Mesenchymal stem cell (in vitro differentiated cells and primary cell): ENCODE data around the gene BCL2A1.
"Not testable (repeated sequence)": the region's sequence is repeated elsewhere in the genome, so short reads cannot be mapped to it uniquely, and the experiment has no call there.

ENCODE experiments used
- DNase-seq: peaks from one replicate; pipeline ENCODE4 v3.0.0-alpha.2; 2013
- H2AFZ ChIP-seq: one replicate; pipeline ENCODE4 v1.6.1; 2013; ENCODE audit warnings: low read depth, mild to moderate bottlenecking, control low read depth, inconsistent platforms, low read length, moderate library complexity
- H2AK5ac ChIP-seq: 2 replicates; pipeline ENCODE4 v1.6.1; 2013; ENCODE audit warnings: low read length, moderate library complexity, mild to moderate bottlenecking, inconsistent platforms; ENCODE audit not compliant: severe bottlenecking
- H2BK120ac ChIP-seq: one replicate; pipeline ENCODE4 v1.6.1; 2013; ENCODE audit warnings: low read depth, mild to moderate bottlenecking, inconsistent platforms, low read length, moderate library complexity
- H2BK12ac ChIP-seq, 2 experiments: one replicate each; pipeline ENCODE4 v1.6.1; 2013; ENCODE audit warnings: inconsistent platforms in 2 of 2, low read length in 2 of 2, mild to moderate bottlenecking in 2 of 2, moderate library complexity in 2 of 2, control low read depth in 1 of 2
- H2BK15ac ChIP-seq: one replicate; pipeline ENCODE4 v1.6.1; 2013; ENCODE audit warnings: mild to moderate bottlenecking, low read depth, inconsistent platforms; ENCODE audit not compliant: poor library complexity, severe bottlenecking
- H2BK5ac ChIP-seq: 2 replicates; pipeline ENCODE4 v1.6.1; 2013; ENCODE audit warnings: low read depth, mild to moderate bottlenecking, low read length, control low read depth, inconsistent platforms; ENCODE audit not compliant: poor library complexity, severe bottlenecking
- H3K14ac ChIP-seq, 2 experiments: one replicate each; pipeline ENCODE4 v1.6.1; 2013; ENCODE audit warnings: inconsistent platforms in 2 of 2, low read length in 2 of 2, control low read depth in 1 of 2, mild to moderate bottlenecking in 1 of 2, moderate library complexity in 1 of 2
- H3K18ac ChIP-seq, 2 experiments: one replicate each; pipeline ENCODE4 v1.6.1; 2013; ENCODE audit warnings: inconsistent platforms in 2 of 2, low read length in 2 of 2, control low read depth in 1 of 2, low read depth in 1 of 2, mild to moderate bottlenecking in 1 of 2
- H3K23ac ChIP-seq, 2 experiments: one replicate each; pipeline ENCODE4 v1.6.1; 2013; ENCODE audit warnings: inconsistent platforms in 2 of 2, low read length in 2 of 2, mild to moderate bottlenecking in 2 of 2, moderate library complexity in 2 of 2, control low read depth in 1 of 2
- H3K27ac ChIP-seq: 2 replicates; pipeline ENCODE4 v1.5.1; 2013; ENCODE audit warnings: mild to moderate bottlenecking, moderate library complexity, low read length, control low read depth, inconsistent platforms; ENCODE audit not compliant: poor library complexity, severe bottlenecking
- H3K27me3 ChIP-seq, 2 experiments: 2 replicates each; pipeline versions ENCODE4 v1.6.1 to v1.7.0; 2013; ENCODE audit warnings: low read length in 2 of 2, mild to moderate bottlenecking in 2 of 2, moderate library complexity in 2 of 2, control low read depth in 1 of 2, inconsistent platforms in 1 of 2; ENCODE audit not compliant: control insufficient read depth in 1 of 2, insufficient read depth in 1 of 2
- H3K36me3 ChIP-seq, 2 experiments: 2 replicates each; pipeline versions ENCODE4 v1.6.1 to v1.7.0; 2013; ENCODE audit warnings: low read length in 2 of 2, control low read depth in 1 of 2, inconsistent platforms in 1 of 2, low read depth in 1 of 2, mild to moderate bottlenecking in 1 of 2; ENCODE audit not compliant: insufficient read depth in 2 of 2, control insufficient read depth in 1 of 2
- H3K4ac ChIP-seq, 2 experiments: one replicate each; pipeline ENCODE4 v1.6.1; 2013; ENCODE audit warnings: inconsistent platforms in 2 of 2, low read length in 2 of 2, mild to moderate bottlenecking in 2 of 2, moderate library complexity in 2 of 2, control low read depth in 1 of 2, low read depth in 1 of 2
- H3K4me1 ChIP-seq: 2 replicates; pipeline ENCODE4 v1.6.1; 2013; ENCODE audit warnings: low read depth, low read length, control low read depth; ENCODE audit not compliant: control insufficient read depth, insufficient read depth
- H3K4me2 ChIP-seq: 2 replicates; pipeline ENCODE4 v1.6.1; 2013; ENCODE audit warnings: low read length, mild to moderate bottlenecking, inconsistent platforms; ENCODE audit not compliant: poor library complexity, severe bottlenecking
- H3K4me3 ChIP-seq, 2 experiments: 2 replicates each; pipeline versions ENCODE4 v1.5.1 to v1.7.0; 2013; ENCODE audit warnings: low read length in 2 of 2, mild to moderate bottlenecking in 2 of 2, control low read depth in 1 of 2, low read depth in 1 of 2; ENCODE audit not compliant: insufficient read depth in 1 of 2
- H3K79me1 ChIP-seq: replicated peaks from 2 replicates; pipeline ENCODE4 v1.6.1; 2013; ENCODE audit warnings: mild to moderate bottlenecking, control low read depth, low read length, inconsistent platforms; ENCODE audit not compliant: poor library complexity, severe bottlenecking
- H3K9ac ChIP-seq: 2 replicates; pipeline ENCODE4 v1.7.0; 2013; ENCODE audit warnings: mild to moderate bottlenecking, low read length, moderate library complexity
- H3K9me3 ChIP-seq: 2 replicates; pipeline ENCODE4 v1.7.0; 2013; ENCODE audit warnings: mild to moderate bottlenecking, low read length; ENCODE audit not compliant: control insufficient read depth
- H4K8ac ChIP-seq: one replicate; pipeline ENCODE4 v1.6.1; 2013; ENCODE audit warnings: inconsistent platforms, mild to moderate bottlenecking, low read length, moderate library complexity
- H4K91ac ChIP-seq: one replicate; pipeline ENCODE4 v1.6.1; 2013; ENCODE audit warnings: mild to moderate bottlenecking, low read length, inconsistent platforms
- WGBS: methylation state at CpG from one replicate; pipeline ENCODE4 v1.1.7; 2013; ENCODE audit warnings: mixed read lengths; 5-methylcytosine and 5-hydroxymethylcytosine counted together

The BCL2A1 gene

GRCh38 chr15:79965846-79966630, 5.0 kb downstream of the BCL2A1 start:
- H2AFZ ChIP-seq: no peak overlapping the region
- H3K79me1 ChIP-seq: no peaks in the 10 kb centered on the region
- H2BK120ac ChIP-seq: no peak overlapping the region
- H3K27ac ChIP-seq: no peak overlapping the region
- H3K4me3 ChIP-seq: no peak overlapping the region
- no peaks in the 10 kb centered on the region for H3K36me3 ChIP-seq
- no peak overlapping the region for H4K8ac ChIP-seq
- no peak overlapping the region for H3K23ac ChIP-seq
- H3K9ac ChIP-seq: no peak overlapping the region
- H4K91ac ChIP-seq: no peak overlapping the region
- H3K4me2 ChIP-seq: no peak overlapping the region
- no peak overlapping the region for H2AK5ac ChIP-seq
- no peaks in the 10 kb centered on the region for H3K4me1 ChIP-seq
- H3K18ac ChIP-seq: no peak overlapping the region
- no peak overlapping the region for H2BK12ac ChIP-seq
- no peak overlapping the region for H3K14ac ChIP-seq
- no peak for DNase-seq
- no peak overlapping the region for H2BK5ac ChIP-seq
- no peaks in the 10 kb centered on the region for H3K27me3 ChIP-seq
- WGBS: 86% methylated on average over 1 of the region's 4 CpGs
- no peaks in the 10 kb centered on the region for H3K9me3 ChIP-seq
- no peak overlapping the region for H3K4ac ChIP-seq
- H2BK15ac ChIP-seq: no peak overlapping the region

GRCh38 chr15:79964232-79964805, 6.7 kb downstream of the BCL2A1 start:
- no peaks in the 10 kb centered on the region for H3K79me1 ChIP-seq
- H4K91ac ChIP-seq: no peak overlapping the region
- no peak for DNase-seq
- H3K14ac ChIP-seq: no peak overlapping the region
- no peak overlapping the region for H3K9ac ChIP-seq
- no peak overlapping the region for H3K23ac ChIP-seq
- H2BK5ac ChIP-seq: no peak overlapping the region
- no peak overlapping the region for H3K18ac ChIP-seq
- 80% methylated on average over 5 of the region's 6 CpGs for WGBS
- no peak overlapping the region for H3K4me2 ChIP-seq
- no peaks in the 10 kb centered on the region for H3K36me3 ChIP-seq
- no peaks in the 10 kb centered on the region for H3K4me1 ChIP-seq
- H3K27me3 ChIP-seq: no peaks in the 10 kb centered on the region
- H2BK15ac ChIP-seq: no peak overlapping the region
- no peak overlapping the region for H4K8ac ChIP-seq
- H3K4ac ChIP-seq: no peak overlapping the region
- no peak overlapping the region for H3K4me3 ChIP-seq
- H2BK12ac ChIP-seq: no peak overlapping the region
- H3K9me3 ChIP-seq: no peaks in the 10 kb centered on the region
- no peak overlapping the region for H2BK120ac ChIP-seq
- no peak overlapping the region for H2AFZ ChIP-seq
- no peak overlapping the region for H2AK5ac ChIP-seq
- H3K27ac ChIP-seq: no peak overlapping the region

GRCh38 chr15:79962921-79963320, 8.1 kb downstream of the BCL2A1 start:
- DNase-seq: not testable (repeated sequence)

GRCh38 chr15:79962178-79962577, 8.8 kb downstream of the BCL2A1 start:
- no peaks in the 10 kb centered on the region for H3K27me3 ChIP-seq
- no peak overlapping the region for H3K9ac ChIP-seq
- H3K18ac ChIP-seq: no peak overlapping the region
- DNase-seq: no peak
- WGBS: 96% methylated on average over 5 of the region's 6 CpGs
- no peak overlapping the region for H2AK5ac ChIP-seq
- no peak overlapping the region for H3K4me2 ChIP-seq
- no peaks in the 10 kb centered on the region for H3K79me1 ChIP-seq
- no peak overlapping the region for H3K27ac ChIP-seq
- H2BK120ac ChIP-seq: no peak overlapping the region
- no peak overlapping the region for H4K91ac ChIP-seq
- no peaks in the 10 kb centered on the region for H3K36me3 ChIP-seq
- no peaks in the 10 kb centered on the region for H3K9me3 ChIP-seq
- H3K23ac ChIP-seq: no peak overlapping the region
- no peak overlapping the region for H2BK12ac ChIP-seq
- no peak overlapping the region for H2BK15ac ChIP-seq
- no peak overlapping the region for H3K4ac ChIP-seq
- no peak overlapping the region for H2BK5ac ChIP-seq
- no peaks in the 10 kb centered on the region for H3K4me1 ChIP-seq
- H3K4me3 ChIP-seq: no peak overlapping the region
- H2AFZ ChIP-seq: no peak overlapping the region
- H3K14ac ChIP-seq: no peak overlapping the region
- no peak overlapping the region for H4K8ac ChIP-seq

More at GRCh38 chr15:79962921-79963320, 8.1 kb downstream of the BCL2A1 start:
- H3K27me3 ChIP-seq, H3K4me1 ChIP-seq, H4K91ac ChIP-seq, H3K9me3 ChIP-seq, H3K4ac ChIP-seq, H2BK5ac ChIP-seq, H3K79me1 ChIP-seq, H2BK12ac ChIP-seq, H4K8ac ChIP-seq, H3K4me2 ChIP-seq, H3K27ac ChIP-seq, H3K4me3 ChIP-seq, H2AFZ ChIP-seq, H3K23ac ChIP-seq, H2AK5ac ChIP-seq, H3K14ac ChIP-seq, H3K9ac ChIP-seq, H3K18ac ChIP-seq, H3K36me3 ChIP-seq, H2BK15ac ChIP-seq, H2BK120ac ChIP-seq: not testable (repeated sequence)
- 94% methylated on average over 8 of the region's 11 CpGs for WGBS
